ENCODE measurements around the gene MCAT.

The MCAT gene

GRCh38 chr22:43090130-43090789 lies 52.9 kb downstream of the MCAT start:
- peak; percentile 93 for DNase-seq (ENCODE audit: low read depth)

GRCh38 chr22:43088984-43089717 lies 54.0 kb downstream of the MCAT start, which contains the start of gene TTLL1:
Gene TTLL1 (minus strand): TSS chr22:43089391. CDS start chr22:43075586, 13,805 bp downstream.
- DNase-seq (ENCODE audit: low read depth) = peak; percentile 77

- no peak for DNase-seq (ENCODE audit: low read depth)
These were observed 54.6 kb downstream of the MCAT start for GRCh38 chr22:43088627-43088983.

- DNase-seq (ENCODE audit: low read depth) = no peak
These were observed 57.3 kb downstream of the MCAT start for GRCh38 chr22:43085658-43086606.

All from amniotic epithelial cell (primary cell).